Cardiac muscle cell (in vitro differentiated cells and primary cell): Measurements from ENCODE around the gene ACP6. TPM values are rescaled to one million over a fixed set of nuclear protein-coding genes. Genes with fewer than 3 reads are reported as not detected.

Experiments
- DNase-seq, 2 donors: peaks; one replicate each; pipeline versions ENCODE4 v3.0.0 to v3.0.0-alpha.2; 2010 to 2017; ENCODE audit warnings: low read depth in 1 of 2, low spot score in 1 of 2
- H3K27ac ChIP-seq: fragments of 200-600 bp; sonication (generic); 2 replicates; pipeline ENCODE4 v1.5.1; 2016
- H3K27me3 ChIP-seq: fragments of 200-600 bp; sonication (generic); 2 replicates; pipeline ENCODE4 v1.6.0; 2016; ENCODE audit warnings: control low read depth
- H3K36me3 ChIP-seq: fragments of 200-600 bp; sonication (generic); 2 replicates; pipeline ENCODE4 v1.5.1; 2016; ENCODE audit warnings: control low read depth
- H3K4me1 ChIP-seq: fragments of 200-600 bp; sonication (generic); 2 replicates; pipeline ENCODE4 v1.8.1; 2017; ENCODE audit warnings: low read depth, mild to moderate bottlenecking, mixed run types
- H3K4me3 ChIP-seq: fragments of 200-600 bp; sonication (generic); 2 replicates; pipeline ENCODE4 v1.5.1; 2016; ENCODE audit warnings: mild to moderate bottlenecking
- H3K9me3 ChIP-seq: fragments of 200-600 bp; sonication (generic); 2 replicates; pipeline ENCODE4 v1.5.1; 2017; ENCODE audit warnings: low read depth, mild to moderate bottlenecking, control low read depth
- CTCF ChIP-seq: IDR thresholded peaks from 2 replicates; pipeline ENCODE4 v1.5.1; 2012; ENCODE audit warnings: low read depth, mild to moderate bottlenecking, low read length
- polyA plus RNA-seq: library from polyadenylated mRNA; unstranded; fragments of >200 nt; fragmentation: Nextera tagmentation; extraction: Ambion mirVana; gene quantifications from 2 replicates; pipeline ENCODE4 v1.2.1, GENCODE V29; 2016
- total RNA-seq: library from RNA; depleted of rRNA; stranded (reverse); fragments of >200 nt; gene quantifications from 2 replicates; pipeline ENCODE4 v1.2.3, GENCODE V29; 2016

Gene ACP6
- total and polyA plus RNA-seq, 2 experiments from 2014 or later = 45.7 to 73.9 TPM

- Histone ChIP-seq H3K36me3 (no peaks in the 10 kb centered on the region), H3K27me3 (no peaks in the 10 kb centered on the region), H3K9me3 (no peaks in the 10 kb centered on the region), H3K27ac (no peak overlapping the region), H3K4me1 (peaks cover 7% of the 10 kb centered on the region), H3K4me3 (no peak overlapping the region)
- no peak for DNase-seq
- TF ChIP-seq CTCF = no peak
These were observed 73.3 kb downstream of the ACP6 start for GRCh38 chr1:147597010-147597409.

Other genes with a start within 250 kb of the ACP6 start
- 27.5 and 34.7 TPM in 2 replicates for gene BCL9, start 129.0 kb downstream of the ACP6 start, total RNA-seq
- gene BCL9, start 129.0 kb downstream of the ACP6 start, polyA plus RNA-seq = 33.0 and 34.5 TPM in 2 replicates
- gene GJA5, start 90.1 kb upstream of the ACP6 start, total RNA-seq = 23.9 and 25.8 TPM in 2 replicates
- 12.3 and 21.5 TPM in 2 replicates for gene GJA5, start 90.1 kb upstream of the ACP6 start, polyA plus RNA-seq
- gene GJA8, start 232.3 kb upstream of the ACP6 start, total RNA-seq = not detected in 2 replicates
- gene GJA8, start 232.3 kb upstream of the ACP6 start, polyA plus RNA-seq = not detected in 2 replicates